Breast epithelium (tissue), 3 donors: ENCODE measurements around the gene MRGPRX1.

Experiments used
- CTCF ChIP-seq, 3 donors: fragments of 450-650 bp; IDR thresholded peaks; one replicate each; pipeline ENCODE4 v1.5.1; 2016 to 2017; ENCODE audit warnings: antibody characterized with exemption in 3 of 3, mild to moderate bottlenecking in 3 of 3, moderate library complexity in 3 of 3
- POLR2A ChIP-seq: fragments of 450-650 bp; IDR thresholded peaks from one replicate; pipeline ENCODE4 v1.6.1; 2016; ENCODE audit warnings: antibody characterized with exemption, mild to moderate bottlenecking, moderate library complexity
- POLR2AphosphoS5 ChIP-seq, 3 donors: sonication (generic); formaldehyde crosslinking; IDR thresholded peaks; one replicate each; pipeline ENCODE4 v1.6.1; 2017; ENCODE audit warnings: antibody characterized with exemption in 3 of 3

- TF ChIP-seq POLR2AphosphoS5 (IDR thresholded peaks at IDR 0.05) (no peak), CTCF (IDR thresholded peaks at IDR 0.05) (no peak), POLR2A (no peak)
Observed at GRCh38 chr11:18936002-18936673, 3.1 kb downstream of the MRGPRX1 start.
